ENCODE results near the gene PIWIL4.

- no peak for TF ChIP-seq POLR2A (IDR thresholded peaks at IDR 0.05)
- no peak for TF ChIP-seq CTCF (IDR thresholded peaks at IDR 0.05)
- TF ChIP-seq POLR2AphosphoS5 (IDR thresholded peaks at IDR 0.05) = no peak
Observed at GRCh38 chr11:94656968-94657367, 89.8 kb downstream of the PIWIL4 start.

Data from breast epithelium (tissue), 3 donors.